TTC549 (cell line): ENCODE data around the gene TPO.

Experiments
- FAIRE-seq: peaks from 2 replicates; lab custom pipeline; 2012; peaks lifted over from hg19 to GRCh38; lab: Jason Lieb, UNC

The TPO gene

GRCh38 chr2:1528273-1529064 lies 115.2 kb downstream of the TPO start:
- no peak for FAIRE-seq

GRCh38 chr2:1538663-1539062 lies 125.4 kb downstream of the TPO start:
- FAIRE-seq: no peak

- no peak for FAIRE-seq
Measured at GRCh38 chr2:1539441-1539840, 126.2 kb downstream of the TPO start.

- FAIRE-seq: no peak
Measured at GRCh38 chr2:1539973-1540372, 126.7 kb downstream of the TPO start.

GRCh38 chr2:1540481-1540880 lies 127.2 kb downstream of the TPO start:
- FAIRE-seq: no peak

GRCh38 chr2:1541040-1541439 lies 127.8 kb downstream of the TPO start:
- no peak for FAIRE-seq

GRCh38 chr2:1541819-1542475 lies 128.7 kb downstream of the TPO start:
- FAIRE-seq: no peak

GRCh38 chr2:1542971-1543370 lies 129.7 kb downstream of the TPO start:
- FAIRE-seq: no peak

GRCh38 chr2:1543776-1544477 lies 130.7 kb downstream of the TPO start:
- no peak for FAIRE-seq

GRCh38 chr2:1544478-1545069 lies 131.3 kb downstream of the TPO start:
- FAIRE-seq: no peak

GRCh38 chr2:1546023-1546591 lies 132.8 kb downstream of the TPO start:
- FAIRE-seq: peak; percentile 70

- no peak for FAIRE-seq
Measured at GRCh38 chr2:1546901-1547300, 133.6 kb downstream of the TPO start.

- no peak for FAIRE-seq
Measured at GRCh38 chr2:1548910-1549673, 135.8 kb downstream of the TPO start.

GRCh38 chr2:1550076-1550475 lies 136.8 kb downstream of the TPO start:
- FAIRE-seq: no peak

GRCh38 chr2:1550658-1551316 lies 137.5 kb downstream of the TPO start:
- no peak for FAIRE-seq

GRCh38 chr2:1551905-1552304 lies 138.6 kb downstream of the TPO start:
- FAIRE-seq: no peak

- FAIRE-seq: no peak
Measured at GRCh38 chr2:1552611-1553010, 139.3 kb downstream of the TPO start.

- FAIRE-seq: no peak
Measured at GRCh38 chr2:1553671-1554295, 140.5 kb downstream of the TPO start.

- no peak for FAIRE-seq
Measured at GRCh38 chr2:1556286-1556685, 143.0 kb downstream of the TPO start.

- FAIRE-seq: no peak
Measured at GRCh38 chr2:1556776-1557466, 143.7 kb downstream of the TPO start.
